Stimulated activated CD4-positive, alpha-beta T cell treated with anti-CD3 and anti-CD28 coated beads, TNF-alpha, amount 100 ng/mL, for 1 hour (primary cell): ENCODE measurements around the gene KRT7.
"Not testable (repeated sequence)": the region's sequence is repeated elsewhere in the genome, so short reads cannot be mapped to it uniquely, and the experiment has no call there.

Experiments used
- DNase-seq, 3 donors: peaks; one replicate each; pipeline ENCODE4 v3.0.0-alpha.2; 2020; ENCODE audit warnings: low read depth in 3 of 3, low spot score in 1 of 3

KRT7 gene

GRCh38 chr12:52243856-52244614, 11.0 kb downstream of the KRT7 start:
- peak; percentile 9 to 55 (median 46) for DNase-seq

- DNase-seq, result no peak
Measured at GRCh38 chr12:52244615-52244994, 11.6 kb downstream of the KRT7 start.

- DNase-seq, result no peak
Measured at GRCh38 chr12:52245259-52245961, 12.4 kb downstream of the KRT7 start.

GRCh38 chr12:52245962-52246569, 13.0 kb downstream of the KRT7 start:
- DNase-seq, result no peak

GRCh38 chr12:52246720-52247621, 13.9 kb downstream of the KRT7 start:
- DNase-seq, result no peak

GRCh38 chr12:52247622-52248540, 14.8 kb downstream of the KRT7 start:
- DNase-seq, result no peak

- DNase-seq, result no peak
Measured at GRCh38 chr12:52248541-52249461, 15.8 kb downstream of the KRT7 start.

GRCh38 chr12:52249511-52250047, 16.5 kb downstream of the KRT7 start:
- DNase-seq, result no peak

- no peak for DNase-seq
Measured at GRCh38 chr12:52250048-52250990, 17.3 kb downstream of the KRT7 start.

- DNase-seq, result no peak
Measured at GRCh38 chr12:52251367-52252051, 18.5 kb downstream of the KRT7 start.

- DNase-seq, result not testable (repeated sequence)
Measured at GRCh38 chr12:52252175-52252615, 19.2 kb downstream of the KRT7 start.

- DNase-seq, result no peak
Measured at GRCh38 chr12:52252728-52253343, 19.8 kb downstream of the KRT7 start.

GRCh38 chr12:52253391-52254179, 20.5 kb downstream of the KRT7 start:
- DNase-seq, result no peak

- DNase-seq, result no peak
Measured at GRCh38 chr12:52254180-52254964, 21.3 kb downstream of the KRT7 start.
